Measurements from ENCODE around the gene CAPZA2.
A peak's percentile ranks its signal among the peaks of the same experiment; 100 is the strongest.
"Not testable (repeated sequence)": the region's sequence is repeated elsewhere in the genome, so short reads cannot be mapped to it uniquely, and the experiment has no call there.

The CAPZA2 gene

GRCh38 chr7:116920359-116920758, 58.0 kb downstream of the CAPZA2 start:
- no peak for DNase-seq (ENCODE audit: low read depth in 2 of 2)

- DNase-seq (ENCODE audit: low read depth in 2 of 2) = no peak
These were observed 60.2 kb downstream of the CAPZA2 start for GRCh38 chr7:116922545-116922944.

GRCh38 chr7:116924741-116925140, 62.4 kb downstream of the CAPZA2 start:
- no peak for DNase-seq (ENCODE audit: low read depth in 2 of 2)

GRCh38 chr7:116929021-116929420, 66.6 kb downstream of the CAPZA2 start:
- no peak for DNase-seq (ENCODE audit: low read depth in 2 of 2)

- peak; percentile 47 to 67 for DNase-seq (ENCODE audit: low read depth in 2 of 2)
These were observed 67.8 kb downstream of the CAPZA2 start for GRCh38 chr7:116929914-116930913.

- DNase-seq (ENCODE audit: low read depth in 2 of 2) = no peak
These were observed 70.2 kb downstream of the CAPZA2 start for GRCh38 chr7:116932566-116932965.

GRCh38 chr7:116933465-116933864, 71.1 kb downstream of the CAPZA2 start:
- no peak for DNase-seq (ENCODE audit: low read depth in 2 of 2)

- no peak for DNase-seq (ENCODE audit: low read depth in 2 of 2)
These were observed 72.2 kb downstream of the CAPZA2 start for GRCh38 chr7:116934580-116934979.

GRCh38 chr7:116936844-116937243, 74.5 kb downstream of the CAPZA2 start:
- DNase-seq (ENCODE audit: low read depth in 2 of 2) = not testable (repeated sequence)

- DNase-seq (ENCODE audit: low read depth in 2 of 2) = no peak
These were observed 76.3 kb downstream of the CAPZA2 start for GRCh38 chr7:116938678-116939077.

- DNase-seq (ENCODE audit: low read depth in 2 of 2) = no peak
These were observed 78.4 kb downstream of the CAPZA2 start for GRCh38 chr7:116940689-116941370.

- DNase-seq (ENCODE audit: low read depth in 2 of 2) = no peak
These were observed 80.1 kb downstream of the CAPZA2 start for GRCh38 chr7:116942504-116942903.

- no peak for DNase-seq (ENCODE audit: low read depth in 2 of 2)
These were observed 86.5 kb downstream of the CAPZA2 start for GRCh38 chr7:116948934-116949333.

- no peak for DNase-seq (ENCODE audit: low read depth in 2 of 2)
These were observed 87.8 kb downstream of the CAPZA2 start for GRCh38 chr7:116949941-116950801.

GRCh38 chr7:116950889-116951351, 88.5 kb downstream of the CAPZA2 start:
- no peak for DNase-seq (ENCODE audit: low read depth in 2 of 2)

GRCh38 chr7:116951366-116952292, 89.2 kb downstream of the CAPZA2 start:
- DNase-seq (ENCODE audit: low read depth in 2 of 2) = no peak

GRCh38 chr7:116952635-116953371, 90.4 kb downstream of the CAPZA2 start:
- DNase-seq (ENCODE audit: low read depth in 2 of 2) = no peak

- DNase-seq (ENCODE audit: low read depth in 2 of 2) = peak; percentile 40 to 44
These were observed 91.1 kb downstream of the CAPZA2 start, which contains the start of gene ST7 for GRCh38 chr7:116953372-116953905. Gene ST7 (plus strand): TSS chr7:116953501. CDS start chr7:116953541, 40 bp downstream.

Measured in stimulated activated CD8-positive, alpha-beta memory T cell treated with anti-CD3 and anti-CD28 coated beads, Interleukin-2, amount 100 ng/mL, for 48 hours (primary cell).